Endothelial cell of umbilical vein (primary cell): ENCODE results near the gene NKRF.

Experiments used
- EZH2 ChIP-seq: IDR thresholded peaks from 2 replicates; pipeline ENCODE4 v1.6.1; 2012; ENCODE audit warnings: borderline replicate concordance, low read depth, mild to moderate bottlenecking, moderate library complexity, low read length, inconsistent platforms; ENCODE audit not compliant: severe bottlenecking
- FOS ChIP-seq: IDR thresholded peaks from 2 replicates; pipeline ENCODE4 v1.6.1; 2011; ENCODE audit warnings: mild to moderate bottlenecking, low read length, moderate library complexity, borderline replicate concordance; ENCODE audit not compliant: insufficient read depth
- GATA2 ChIP-seq: IDR thresholded peaks from 2 replicates; pipeline ENCODE4 v1.7.0; 2011; ENCODE audit warnings: low read depth, mild to moderate bottlenecking, moderate library complexity, mixed read lengths, low read length; ENCODE audit not compliant: insufficient read length, insufficient read depth
- JUN ChIP-seq: IDR thresholded peaks from 2 replicates; pipeline ENCODE4 v1.6.1; 2011; ENCODE audit warnings: borderline replicate concordance, low read depth; ENCODE audit not compliant: insufficient read length, insufficient read depth
- MAX ChIP-seq: IDR thresholded peaks from 2 replicates; pipeline ENCODE4 v1.6.1; 2011; ENCODE audit not compliant: insufficient read depth, insufficient read length
- MYC ChIP-seq: IDR thresholded peaks from one replicate; pipeline ENCODE4 v1.6.1; 2011; ENCODE audit warnings: mild to moderate bottlenecking, low read depth, low read length
- POLR2A ChIP-seq: IDR thresholded peaks from 2 replicates; pipeline ENCODE4 v1.6.1; 2012; ENCODE audit warnings: low read depth, mild to moderate bottlenecking, control low read depth, low read length
- POLR2AphosphoS5 ChIP-seq: IDR thresholded peaks from 2 replicates; pipeline ENCODE4 v1.6.1; 2012; ENCODE audit warnings: low read depth, mild to moderate bottlenecking, control low read depth, low read length, moderate library complexity; ENCODE audit not compliant: insufficient read depth
- TF ChIP-seq, protein P1 (sequence below), 2 donors: IDR thresholded peaks; 1 replicate in 1 of 2; 2 replicates in 1 of 2; pipeline ENCODE4 v1.5.1; 2011; ENCODE audit warnings: low read length in 2 of 2, mild to moderate bottlenecking in 2 of 2, moderate library complexity in 2 of 2, control low read depth in 1 of 2, inconsistent platforms in 1 of 2, low read depth in 1 of 2; ENCODE audit not compliant: insufficient read depth in 1 of 2; ENCODE audit errors: extremely low read depth in 1 of 2

- TF ChIP-seq, protein P1, sequence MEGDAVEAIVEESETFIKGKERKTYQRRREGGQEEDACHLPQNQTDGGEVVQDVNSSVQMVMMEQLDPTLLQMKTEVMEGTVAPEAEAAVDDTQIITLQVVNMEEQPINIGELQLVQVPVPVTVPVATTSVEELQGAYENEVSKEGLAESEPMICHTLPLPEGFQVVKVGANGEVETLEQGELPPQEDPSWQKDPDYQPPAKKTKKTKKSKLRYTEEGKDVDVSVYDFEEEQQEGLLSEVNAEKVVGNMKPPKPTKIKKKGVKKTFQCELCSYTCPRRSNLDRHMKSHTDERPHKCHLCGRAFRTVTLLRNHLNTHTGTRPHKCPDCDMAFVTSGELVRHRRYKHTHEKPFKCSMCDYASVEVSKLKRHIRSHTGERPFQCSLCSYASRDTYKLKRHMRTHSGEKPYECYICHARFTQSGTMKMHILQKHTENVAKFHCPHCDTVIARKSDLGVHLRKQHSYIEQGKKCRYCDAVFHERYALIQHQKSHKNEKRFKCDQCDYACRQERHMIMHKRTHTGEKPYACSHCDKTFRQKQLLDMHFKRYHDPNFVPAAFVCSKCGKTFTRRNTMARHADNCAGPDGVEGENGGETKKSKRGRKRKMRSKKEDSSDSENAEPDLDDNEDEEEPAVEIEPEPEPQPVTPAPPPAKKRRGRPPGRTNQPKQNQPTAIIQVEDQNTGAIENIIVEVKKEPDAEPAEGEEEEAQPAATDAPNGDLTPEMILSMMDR (IDR thresholded peaks at IDR 0.05; ENCODE audit: extremely low read depth in 1 of 2, insufficient read depth in 1 of 2, low read depth in 1 of 2, low read length in 2 of 2): no peak
- TF ChIP-seq POLR2A: no peak
- no peak for TF ChIP-seq FOS
- TF ChIP-seq EZH2: no peak
- TF ChIP-seq POLR2AphosphoS5: no peak
- no peak for TF ChIP-seq MAX
- TF ChIP-seq GATA2: no peak
- no peak for TF ChIP-seq JUN
- no peak for TF ChIP-seq MYC
Observed at GRCh38 chrX:119579414-119579813, 26.8 kb downstream of the NKRF start.
